Neural cell (in vitro differentiated cells): ENCODE results near the gene SEMA6A. TPM values are rescaled to one million over a fixed set of nuclear protein-coding genes. Genes with fewer than 3 reads are reported as not detected.

ENCODE experiments used
- H2AFZ ChIP-seq: fragments of 200-600, 300-800 bp; sonication (generic), shearing (Covaris generic); 2 replicates; pipeline ENCODE4 v1.6.0; 2014; ENCODE audit warnings: low read depth, mild to moderate bottlenecking, antibody characterized with exemption, low read length, moderate library complexity
- H3F3A ChIP-seq: fragments of 200-600 bp; shearing (Covaris generic); 2 replicates; pipeline ENCODE4 v1.6.1; 2016; ENCODE audit warnings: mild to moderate bottlenecking, moderate library complexity, mixed read lengths, antibody characterized with exemption, low read length; ENCODE audit not compliant: insufficient read depth, poor library complexity, severe bottlenecking
- H3K27ac ChIP-seq: fragments of 200-600, 300-800 bp; sonication (generic), shearing (Covaris generic); 2 replicates; pipeline ENCODE4 v1.5.1; 2014; ENCODE audit warnings: mild to moderate bottlenecking, low read length, moderate library complexity
- H3K27me3 ChIP-seq: fragments of 300-800, 200-600 bp; sonication (generic), shearing (Covaris generic); 2 replicates; pipeline ENCODE4 v1.6.0; 2014; ENCODE audit warnings: mild to moderate bottlenecking, low read depth, low read length, moderate library complexity; ENCODE audit not compliant: insufficient read depth
- H3K36me3 ChIP-seq: fragments of 300-800, 200-600 bp; sonication (generic), shearing (Covaris generic); 2 replicates; pipeline ENCODE4 v1.5.1; 2014; ENCODE audit warnings: mild to moderate bottlenecking, antibody characterized with exemption, low read length, moderate library complexity; ENCODE audit not compliant: insufficient read depth
- H3K4me2 ChIP-seq: fragments of 300-800, 200-600 bp; sonication (generic), shearing (Covaris generic); 2 replicates; pipeline ENCODE4 v1.6.0; 2014; ENCODE audit warnings: mild to moderate bottlenecking, low read length
- H3K4me3 ChIP-seq: fragments of 300-800, 200-600 bp; sonication (generic), shearing (Covaris generic); 2 replicates; pipeline ENCODE4 v1.5.1; 2014; ENCODE audit warnings: mild to moderate bottlenecking, low read length, moderate library complexity
- H3K79me2 ChIP-seq: fragments of 200-600 bp; shearing (Covaris generic); replicated peaks from 2 replicates; pipeline ENCODE4 v1.6.0; 2014; ENCODE audit warnings: mild to moderate bottlenecking, low read length, moderate library complexity; ENCODE audit not compliant: insufficient read depth
- H3K9ac ChIP-seq: fragments of 300-800, 200-600 bp; sonication (generic), shearing (Covaris generic); 2 replicates; pipeline ENCODE4 v1.6.1; 2016; ENCODE audit warnings: mild to moderate bottlenecking, low read length, mixed read lengths
- H3K9me2 ChIP-seq: fragments of 200-600 bp; shearing (Covaris generic); 2 replicates; pipeline ENCODE4 v1.6.1; 2016; ENCODE audit warnings: mild to moderate bottlenecking, low read length, mixed read lengths; ENCODE audit not compliant: insufficient read depth
- H3K9me3 ChIP-seq: fragments of 200-600, 300-800 bp; sonication (generic), shearing (Covaris generic); 2 replicates; pipeline ENCODE4 v1.6.1; 2016; ENCODE audit warnings: mild to moderate bottlenecking, mixed run types, low read length, moderate library complexity, mixed read lengths
- H4K20me1 ChIP-seq: fragments of 200-600 bp; shearing (Covaris generic); 2 replicates; pipeline ENCODE4 v1.6.1; 2016; ENCODE audit warnings: mild to moderate bottlenecking, mixed run types; ENCODE audit not compliant: insufficient read depth
- EP300 ChIP-seq: fragments of 450-650 bp; conservative IDR thresholded peaks from 2 replicates; pipeline ENCODE4 v1.6.1; 2014; ENCODE audit warnings: antibody characterized with exemption, mild to moderate bottlenecking, moderate library complexity; ENCODE audit not compliant: poor library complexity, severe bottlenecking
- EZH2 ChIP-seq: fragments of 200-600, 300-800 bp; shearing (Covaris generic), sonication (generic); IDR thresholded peaks from 2 replicates; pipeline ENCODE4 v1.6.1; 2014; ENCODE audit warnings: antibody characterized with exemption, low read length, borderline replicate concordance, mild to moderate bottlenecking; ENCODE audit not compliant: insufficient read depth, poor library complexity, severe bottlenecking
- MXI1 ChIP-seq: fragments of 450-650 bp; conservative IDR thresholded peaks from 2 replicates; pipeline ENCODE4 v1.6.1; 2014; ENCODE audit warnings: antibody characterized with exemption, mild to moderate bottlenecking; ENCODE audit not compliant: poor library complexity, severe bottlenecking
- POLR2AphosphoS5 ChIP-seq: IDR thresholded peaks from 2 replicates; pipeline ENCODE4 v1.6.1; 2012
- RAD21 ChIP-seq: fragments of 450-650 bp; conservative IDR thresholded peaks from 2 replicates; pipeline ENCODE4 v1.6.1; 2014; ENCODE audit warnings: antibody characterized with exemption, mild to moderate bottlenecking, moderate library complexity
- SMC3 ChIP-seq: fragments of 450-650 bp; conservative IDR thresholded peaks from 2 replicates; pipeline ENCODE4 v1.6.1; 2014; ENCODE audit warnings: antibody characterized with exemption, mild to moderate bottlenecking, moderate library complexity; ENCODE audit not compliant: poor library complexity
- TAF1 ChIP-seq: IDR thresholded peaks from 2 replicates; pipeline ENCODE4 v1.6.1; 2012; ENCODE audit warnings: low read depth
- polyA plus RNA-seq: library from polyadenylated mRNA; depleted of rRNA; stranded (reverse); fragments of >200 nt; gene quantifications from 2 replicates; pipeline ENCODE4 v1.2.3, GENCODE V29; 2014
- TF ChIP-seq, protein P1 (sequence below): fragments of 450-650 bp; IDR thresholded peaks from 2 replicates; pipeline ENCODE4 v1.5.1; 2014; ENCODE audit warnings: antibody characterized with exemption, mild to moderate bottlenecking, moderate library complexity; ENCODE audit not compliant: poor library complexity, severe bottlenecking
- TF ChIP-seq, protein P2 (sequence below): IDR thresholded peaks from 2 replicates; pipeline ENCODE4 v1.6.1; 2012; ENCODE audit warnings: borderline replicate concordance

SEMA6A gene
- polyA plus RNA-seq, 1 donor from 2014 or later = 6.5 TPM

DNA sequence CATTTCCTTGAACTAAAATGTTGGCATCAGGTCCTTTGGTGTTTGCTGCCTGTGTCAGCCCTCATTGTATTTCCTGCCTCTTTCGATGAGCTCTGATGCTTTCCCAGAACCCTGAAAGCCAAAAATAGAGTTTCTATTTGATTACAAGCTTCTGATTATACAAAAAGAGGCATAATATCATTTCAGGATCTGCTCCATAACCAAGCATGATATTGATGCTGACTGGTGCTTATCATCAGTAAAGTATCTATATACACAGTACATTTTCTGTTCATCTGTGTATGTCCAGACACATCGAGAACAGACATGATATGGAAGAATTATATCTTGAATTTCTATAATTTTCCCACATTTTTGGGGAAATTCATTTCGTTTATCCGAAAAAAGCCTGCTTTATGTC lies 58.6 kb downstream of the SEMA6A start:
- Histone ChIP-seq H2AFZ (no peak overlapping the region), H3K9me3 (no peaks in the 10 kb centered on the region), H3K36me3 (no peaks in the 10 kb centered on the region), H3K9ac (no peak overlapping the region), H3K79me2 (no peaks in the 10 kb centered on the region), H3K4me2 (no peak overlapping the region), H4K20me1 (no peaks in the 10 kb centered on the region), H3K9me2 (no peaks in the 10 kb centered on the region), H3K27me3 (no peaks in the 10 kb centered on the region), H3F3A (no peaks in the 10 kb centered on the region), H3K27ac (no peak overlapping the region), H3K4me3 (no peak overlapping the region)
- TF ChIP-seq, protein P1, sequence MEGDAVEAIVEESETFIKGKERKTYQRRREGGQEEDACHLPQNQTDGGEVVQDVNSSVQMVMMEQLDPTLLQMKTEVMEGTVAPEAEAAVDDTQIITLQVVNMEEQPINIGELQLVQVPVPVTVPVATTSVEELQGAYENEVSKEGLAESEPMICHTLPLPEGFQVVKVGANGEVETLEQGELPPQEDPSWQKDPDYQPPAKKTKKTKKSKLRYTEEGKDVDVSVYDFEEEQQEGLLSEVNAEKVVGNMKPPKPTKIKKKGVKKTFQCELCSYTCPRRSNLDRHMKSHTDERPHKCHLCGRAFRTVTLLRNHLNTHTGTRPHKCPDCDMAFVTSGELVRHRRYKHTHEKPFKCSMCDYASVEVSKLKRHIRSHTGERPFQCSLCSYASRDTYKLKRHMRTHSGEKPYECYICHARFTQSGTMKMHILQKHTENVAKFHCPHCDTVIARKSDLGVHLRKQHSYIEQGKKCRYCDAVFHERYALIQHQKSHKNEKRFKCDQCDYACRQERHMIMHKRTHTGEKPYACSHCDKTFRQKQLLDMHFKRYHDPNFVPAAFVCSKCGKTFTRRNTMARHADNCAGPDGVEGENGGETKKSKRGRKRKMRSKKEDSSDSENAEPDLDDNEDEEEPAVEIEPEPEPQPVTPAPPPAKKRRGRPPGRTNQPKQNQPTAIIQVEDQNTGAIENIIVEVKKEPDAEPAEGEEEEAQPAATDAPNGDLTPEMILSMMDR = no peak
- TF ChIP-seq, protein P2, sequence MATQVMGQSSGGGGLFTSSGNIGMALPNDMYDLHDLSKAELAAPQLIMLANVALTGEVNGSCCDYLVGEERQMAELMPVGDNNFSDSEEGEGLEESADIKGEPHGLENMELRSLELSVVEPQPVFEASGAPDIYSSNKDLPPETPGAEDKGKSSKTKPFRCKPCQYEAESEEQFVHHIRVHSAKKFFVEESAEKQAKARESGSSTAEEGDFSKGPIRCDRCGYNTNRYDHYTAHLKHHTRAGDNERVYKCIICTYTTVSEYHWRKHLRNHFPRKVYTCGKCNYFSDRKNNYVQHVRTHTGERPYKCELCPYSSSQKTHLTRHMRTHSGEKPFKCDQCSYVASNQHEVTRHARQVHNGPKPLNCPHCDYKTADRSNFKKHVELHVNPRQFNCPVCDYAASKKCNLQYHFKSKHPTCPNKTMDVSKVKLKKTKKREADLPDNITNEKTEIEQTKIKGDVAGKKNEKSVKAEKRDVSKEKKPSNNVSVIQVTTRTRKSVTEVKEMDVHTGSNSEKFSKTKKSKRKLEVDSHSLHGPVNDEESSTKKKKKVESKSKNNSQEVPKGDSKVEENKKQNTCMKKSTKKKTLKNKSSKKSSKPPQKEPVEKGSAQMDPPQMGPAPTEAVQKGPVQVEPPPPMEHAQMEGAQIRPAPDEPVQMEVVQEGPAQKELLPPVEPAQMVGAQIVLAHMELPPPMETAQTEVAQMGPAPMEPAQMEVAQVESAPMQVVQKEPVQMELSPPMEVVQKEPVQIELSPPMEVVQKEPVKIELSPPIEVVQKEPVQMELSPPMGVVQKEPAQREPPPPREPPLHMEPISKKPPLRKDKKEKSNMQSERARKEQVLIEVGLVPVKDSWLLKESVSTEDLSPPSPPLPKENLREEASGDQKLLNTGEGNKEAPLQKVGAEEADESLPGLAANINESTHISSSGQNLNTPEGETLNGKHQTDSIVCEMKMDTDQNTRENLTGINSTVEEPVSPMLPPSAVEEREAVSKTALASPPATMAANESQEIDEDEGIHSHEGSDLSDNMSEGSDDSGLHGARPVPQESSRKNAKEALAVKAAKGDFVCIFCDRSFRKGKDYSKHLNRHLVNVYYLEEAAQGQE = no peak
- TF ChIP-seq TAF1 (no peak), RAD21 (no peak), EZH2 (no peak), SMC3 (no peak), MXI1 (no peak), EP300 (no peak), POLR2AphosphoS5 (no peak)

DNA sequence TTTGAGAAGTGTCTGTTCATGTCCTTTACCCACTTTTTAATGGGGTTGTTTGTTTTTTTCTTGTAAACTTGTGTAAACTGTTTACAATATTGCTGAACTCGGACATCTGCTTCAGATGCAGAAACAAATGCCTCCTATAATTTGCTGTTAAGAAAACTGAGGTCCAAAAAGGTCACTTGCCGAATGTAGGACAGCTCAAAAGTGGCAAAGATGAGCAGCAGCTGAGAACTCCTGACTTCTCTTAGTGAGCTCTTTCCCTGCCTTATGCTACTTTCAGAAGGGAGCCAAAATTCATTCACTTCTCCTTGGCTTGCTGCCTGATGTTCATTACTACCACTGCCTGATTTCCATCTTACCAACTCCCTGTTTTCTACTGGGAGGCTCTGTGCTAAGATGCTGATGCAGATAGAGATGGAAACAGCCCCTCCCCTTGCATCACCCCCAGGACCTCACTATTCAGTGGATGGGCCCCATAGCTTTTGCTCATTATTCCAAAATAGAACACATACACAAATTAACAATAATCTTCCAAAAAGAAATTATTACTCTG lies 60.1 kb downstream of the SEMA6A start:
- H3K4me3 ChIP-seq = no peak overlapping the region
- no peaks in the 10 kb centered on the region for H3K9me2 ChIP-seq
- TF ChIP-seq SMC3 = no peak
- TF ChIP-seq, protein P2 = no peak
- TF ChIP-seq EZH2 = no peak
- TF ChIP-seq TAF1 = no peak
- TF ChIP-seq, protein P1 = no peak
- no peak for TF ChIP-seq MXI1
- TF ChIP-seq RAD21 = no peak
- no peak for TF ChIP-seq EP300
- TF ChIP-seq POLR2AphosphoS5 = no peak
- H3K4me2 ChIP-seq = no peak overlapping the region
- no peaks in the 10 kb centered on the region for H3K27me3 ChIP-seq
- no peaks in the 10 kb centered on the region for H3K9me3 ChIP-seq
- no peak overlapping the region for H2AFZ ChIP-seq
- no peak overlapping the region for H3K9ac ChIP-seq
- H3K79me2 ChIP-seq = no peaks in the 10 kb centered on the region
- no peaks in the 10 kb centered on the region for H4K20me1 ChIP-seq
- H3K36me3 ChIP-seq = no peaks in the 10 kb centered on the region
- H3F3A ChIP-seq = no peaks in the 10 kb centered on the region
- H3K27ac ChIP-seq = no peak overlapping the region
